ENCODE measurements around the gene LRP6.

The LRP6 gene

DNA sequence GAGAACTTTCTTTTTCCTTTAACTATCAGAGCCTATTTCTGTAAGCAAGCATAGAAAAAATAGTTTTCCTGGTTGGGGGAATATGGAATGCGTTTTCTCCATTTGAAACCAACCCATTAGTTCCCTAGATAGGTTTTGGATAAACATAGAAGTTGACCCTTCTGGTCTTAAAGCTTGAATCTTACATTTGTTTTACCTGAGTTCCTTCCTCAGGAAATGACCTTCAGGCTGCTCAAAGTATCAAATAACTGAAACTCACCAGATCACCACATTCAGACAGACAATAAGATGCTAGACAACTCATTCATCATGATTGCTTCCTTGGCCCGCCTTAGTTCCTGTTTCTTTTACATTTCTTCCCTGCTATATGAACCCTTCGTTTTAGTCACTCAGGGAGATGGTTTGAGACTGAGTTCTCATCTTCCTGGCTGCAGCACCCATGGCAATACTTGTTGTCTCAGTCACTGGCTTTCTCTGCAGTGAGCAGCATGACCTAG lies 52.2 kb downstream of the LRP6 start:
- TF ChIP-seq, protein P1, sequence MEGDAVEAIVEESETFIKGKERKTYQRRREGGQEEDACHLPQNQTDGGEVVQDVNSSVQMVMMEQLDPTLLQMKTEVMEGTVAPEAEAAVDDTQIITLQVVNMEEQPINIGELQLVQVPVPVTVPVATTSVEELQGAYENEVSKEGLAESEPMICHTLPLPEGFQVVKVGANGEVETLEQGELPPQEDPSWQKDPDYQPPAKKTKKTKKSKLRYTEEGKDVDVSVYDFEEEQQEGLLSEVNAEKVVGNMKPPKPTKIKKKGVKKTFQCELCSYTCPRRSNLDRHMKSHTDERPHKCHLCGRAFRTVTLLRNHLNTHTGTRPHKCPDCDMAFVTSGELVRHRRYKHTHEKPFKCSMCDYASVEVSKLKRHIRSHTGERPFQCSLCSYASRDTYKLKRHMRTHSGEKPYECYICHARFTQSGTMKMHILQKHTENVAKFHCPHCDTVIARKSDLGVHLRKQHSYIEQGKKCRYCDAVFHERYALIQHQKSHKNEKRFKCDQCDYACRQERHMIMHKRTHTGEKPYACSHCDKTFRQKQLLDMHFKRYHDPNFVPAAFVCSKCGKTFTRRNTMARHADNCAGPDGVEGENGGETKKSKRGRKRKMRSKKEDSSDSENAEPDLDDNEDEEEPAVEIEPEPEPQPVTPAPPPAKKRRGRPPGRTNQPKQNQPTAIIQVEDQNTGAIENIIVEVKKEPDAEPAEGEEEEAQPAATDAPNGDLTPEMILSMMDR (conservative IDR thresholded peaks at IDR 0.05; ENCODE audit: low read depth, low read length), result no peak
- H3K4me3 ChIP-seq (ENCODE audit: low read length), result no peak overlapping the region
- no peak for DNase-seq (ENCODE audit: low read depth)

DNA sequence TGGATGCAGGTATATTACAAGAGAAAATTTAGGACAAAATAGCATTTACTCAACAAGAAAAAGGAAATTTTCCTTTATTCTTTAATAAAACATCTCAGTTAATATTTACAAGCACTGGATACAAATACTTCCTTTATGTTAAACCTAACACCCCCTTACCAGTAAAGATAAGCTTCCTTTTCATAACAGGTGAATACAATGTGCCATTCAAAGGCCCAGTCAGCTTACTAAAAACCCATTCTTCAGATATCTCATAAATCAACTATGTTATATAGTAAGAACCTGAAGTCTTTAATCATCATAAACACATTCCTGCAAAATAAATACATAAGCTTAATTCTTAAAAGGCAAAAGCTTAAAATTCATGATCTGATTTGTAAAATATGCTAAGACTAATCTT lies 52.6 kb downstream of the LRP6 start:
- H3K4me3 ChIP-seq (ENCODE audit: low read length), result no peak overlapping the region
- DNase-seq (ENCODE audit: low read depth), result peak; percentile 30
- TF ChIP-seq, protein P1 (conservative IDR thresholded peaks at IDR 0.05; ENCODE audit: low read depth, low read length), result no peak

DNA sequence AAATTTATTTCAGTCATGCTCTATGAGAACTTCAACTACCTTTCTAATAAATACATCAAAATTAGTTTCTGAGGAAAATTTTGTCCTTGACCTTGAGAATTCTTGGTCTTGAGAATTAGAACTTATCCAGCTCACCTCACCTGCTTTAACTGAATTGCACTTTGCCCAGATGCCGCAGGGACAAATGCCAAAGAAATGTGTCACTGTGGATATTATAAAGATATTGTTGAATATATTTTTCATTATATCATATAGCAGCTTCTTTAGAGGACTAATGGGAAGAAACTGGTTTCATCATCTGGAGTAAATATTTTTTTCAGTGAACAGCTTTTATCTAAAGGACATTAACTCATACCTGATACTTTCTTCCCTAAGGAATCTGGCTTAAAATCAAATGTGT lies 54.1 kb downstream of the LRP6 start:
- no peak for DNase-seq (ENCODE audit: low read depth)
- TF ChIP-seq, protein P1 (conservative IDR thresholded peaks at IDR 0.05; ENCODE audit: low read depth, low read length), result no peak
- no peak overlapping the region for H3K4me3 ChIP-seq (ENCODE audit: low read length)

DNA sequence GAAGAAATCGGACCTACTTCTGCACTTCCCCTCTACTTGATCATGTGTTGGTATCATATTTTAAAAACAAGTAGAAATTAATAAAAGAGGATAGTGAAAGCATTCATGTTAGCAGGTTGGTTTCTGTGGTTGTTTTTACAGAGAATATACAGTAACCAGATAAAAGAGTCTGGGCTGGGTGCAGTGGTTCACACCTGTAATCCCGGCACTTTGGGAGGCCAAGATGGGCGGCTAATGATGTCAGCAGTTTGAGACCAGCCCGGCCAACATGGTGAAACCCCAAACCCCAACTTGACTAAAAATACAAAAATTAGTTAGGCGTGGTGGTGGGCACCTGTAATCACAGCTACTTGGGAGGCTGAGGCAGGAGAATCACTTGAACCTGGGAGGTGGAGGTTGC lies 55.9 kb downstream of the LRP6 start:
- DNase-seq (ENCODE audit: low read depth), result no peak

DNA sequence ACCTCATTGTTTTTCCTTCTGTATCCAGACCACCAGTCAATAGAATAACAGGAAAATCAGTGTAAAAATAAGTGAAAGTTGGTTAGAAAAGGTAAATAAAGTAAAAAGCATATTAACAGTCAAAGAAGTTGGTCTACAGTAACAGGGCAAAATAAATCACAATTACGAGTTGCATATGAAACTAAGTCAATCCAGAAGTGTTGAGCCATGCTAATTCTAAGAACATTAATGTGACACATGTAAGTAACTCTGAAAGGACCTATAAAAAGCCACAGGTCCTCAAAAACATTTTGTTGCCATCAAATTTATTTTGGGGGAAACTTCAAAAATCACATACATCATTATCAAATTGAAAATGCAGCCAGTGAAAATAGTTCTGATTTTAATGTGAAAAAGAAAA lies 56.4 kb downstream of the LRP6 start:
- TF ChIP-seq, protein P1 (conservative IDR thresholded peaks at IDR 0.05; ENCODE audit: low read depth, low read length), result no peak
- DNase-seq (ENCODE audit: low read depth), result no peak
- no peak overlapping the region for H3K4me3 ChIP-seq (ENCODE audit: low read length)

More for the DNA sequence above, 55.9 kb downstream of the LRP6 start:
- TF ChIP-seq, protein P1 (conservative IDR thresholded peaks at IDR 0.05; ENCODE audit: low read depth, low read length), result no peak
- H3K4me3 ChIP-seq (ENCODE audit: low read length), result no peak overlapping the region

DNA sequence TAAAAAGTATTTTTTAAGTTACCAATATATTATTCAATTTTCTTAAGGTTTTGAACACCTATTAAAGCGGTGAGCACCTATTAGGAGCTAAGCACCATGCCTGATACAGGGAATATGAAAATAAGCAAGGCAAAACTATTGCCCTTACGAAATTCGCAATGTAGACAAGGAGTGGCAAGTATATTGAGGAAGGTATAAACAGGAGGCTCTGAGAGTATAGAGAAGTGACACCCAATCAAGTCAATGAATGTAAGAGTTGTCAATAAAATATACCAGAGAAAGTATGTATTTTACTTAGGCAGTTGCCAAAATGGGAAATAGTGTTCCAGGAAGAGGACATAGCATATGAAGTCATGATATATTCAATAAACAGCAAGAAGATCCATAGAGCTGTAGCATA lies 57.2 kb downstream of the LRP6 start:
- DNase-seq (ENCODE audit: low read depth), result no peak
- no peak overlapping the region for H3K4me3 ChIP-seq (ENCODE audit: low read length)
- TF ChIP-seq, protein P1 (conservative IDR thresholded peaks at IDR 0.05; ENCODE audit: low read depth, low read length), result no peak

DNA sequence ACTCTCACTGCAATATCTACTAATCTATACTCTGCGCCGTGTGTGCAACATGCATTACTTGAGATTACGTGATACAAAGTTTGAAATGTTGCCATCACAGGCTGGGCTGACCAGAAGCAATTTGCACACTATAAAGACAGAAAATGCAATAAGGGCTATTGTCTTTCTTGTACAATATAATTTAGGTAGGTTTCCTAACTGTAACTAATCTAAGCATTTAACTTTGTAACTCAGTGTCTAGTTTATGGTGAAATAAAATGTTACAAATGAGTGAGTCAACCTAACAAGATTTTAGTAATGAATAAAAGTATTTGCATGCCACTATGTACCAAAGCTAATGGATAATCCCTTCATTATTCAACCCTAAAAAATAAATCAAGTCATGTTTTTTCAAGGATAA lies 57.8 kb downstream of the LRP6 start:
- TF ChIP-seq, protein P1 (conservative IDR thresholded peaks at IDR 0.05; ENCODE audit: low read depth, low read length), result no peak
- H3K4me3 ChIP-seq (ENCODE audit: low read length), result no peak overlapping the region
- DNase-seq (ENCODE audit: low read depth), result peak; percentile 9
